PFSK-1 (cell line): Measurements from ENCODE around the gene NEK2.

ENCODE experiments used
- FOXP2 ChIP-seq: optimal IDR thresholded peaks from 2 replicates; pipeline ENCODE3; 2011; ENCODE audit warnings: borderline replicate concordance, control low read depth, inconsistent platforms; ENCODE audit not compliant: insufficient read depth; ENCODE audit errors: extremely low read length, extremely low read depth
- POLR2AphosphoS5 ChIP-seq: IDR thresholded peaks from 2 replicates; pipeline ENCODE4 v1.6.1; 2012; ENCODE audit warnings: low read depth, mild to moderate bottlenecking, control low read depth, low read length, moderate library complexity
- SIN3A ChIP-seq: IDR thresholded peaks from 2 replicates; pipeline ENCODE4 v1.6.1; 2012; ENCODE audit warnings: mild to moderate bottlenecking, low read length, moderate library complexity, borderline replicate concordance; ENCODE audit not compliant: insufficient read depth
- TAF1 ChIP-seq: IDR thresholded peaks from 2 replicates; pipeline ENCODE4 v1.6.1; 2012; ENCODE audit warnings: low read length, control low read depth, borderline replicate concordance; ENCODE audit not compliant: insufficient read depth
- TF ChIP-seq, protein P1 (sequence below), 2 experiments: IDR thresholded peaks; 2 replicates each; pipeline versions ENCODE4 v1.6.1 to v1.8.0; 2011 to 2012; ENCODE audit warnings: low read depth in 2 of 2, low read length in 2 of 2, control low read depth in 1 of 2, inconsistent platforms in 1 of 2, mild to moderate bottlenecking in 1 of 2, moderate library complexity in 1 of 2; ENCODE audit not compliant: insufficient read depth in 1 of 2

Gene NEK2

DNA sequence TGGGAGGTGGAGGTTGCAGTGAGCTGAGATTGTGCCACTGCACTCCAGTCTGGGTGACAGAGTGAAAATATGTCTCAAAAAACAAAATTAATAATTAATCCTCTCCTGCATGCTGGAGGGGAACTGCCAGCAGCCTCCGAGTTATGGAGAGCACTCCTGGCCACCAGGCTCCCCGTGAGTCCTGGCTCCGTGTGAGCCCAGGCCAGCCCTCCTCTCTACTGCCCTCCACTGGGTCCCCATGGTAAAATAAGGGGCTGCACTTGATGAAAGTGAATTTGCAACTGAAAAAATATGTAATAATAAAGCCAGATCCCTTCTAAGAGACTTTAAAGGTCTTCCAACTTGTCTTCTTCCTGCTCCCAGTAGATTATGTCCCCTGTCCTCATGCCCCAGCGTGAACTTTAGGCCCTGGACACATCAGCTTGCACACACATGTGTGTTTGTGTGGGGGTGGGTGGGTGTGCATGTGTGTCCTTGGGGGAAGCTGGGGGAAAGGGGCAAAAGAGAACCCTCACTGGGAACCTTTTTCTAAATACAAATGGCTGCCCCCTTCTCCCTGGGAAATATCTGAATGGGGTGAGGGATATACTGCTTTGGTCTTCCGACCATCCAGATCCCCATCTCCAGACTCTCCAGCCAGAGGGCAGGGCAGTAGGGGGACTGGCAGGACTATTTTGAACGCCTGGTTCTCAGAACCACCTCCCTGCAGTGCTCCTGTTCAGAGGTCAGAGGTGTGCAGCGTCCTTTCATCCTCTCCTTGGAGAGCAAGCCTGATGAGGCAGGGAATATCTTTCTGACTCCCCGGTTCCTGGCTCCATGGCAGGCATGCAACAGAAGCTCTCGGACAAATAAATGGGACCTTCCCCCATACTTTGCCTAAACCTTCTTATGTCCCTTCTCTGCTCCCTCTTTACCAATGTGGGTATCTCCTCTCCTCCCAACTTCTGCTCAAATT, 26.2 kb downstream of the NEK2 start:
- TF ChIP-seq TAF1 = no peak
- no peak for TF ChIP-seq FOXP2
- TF ChIP-seq, protein P1, sequence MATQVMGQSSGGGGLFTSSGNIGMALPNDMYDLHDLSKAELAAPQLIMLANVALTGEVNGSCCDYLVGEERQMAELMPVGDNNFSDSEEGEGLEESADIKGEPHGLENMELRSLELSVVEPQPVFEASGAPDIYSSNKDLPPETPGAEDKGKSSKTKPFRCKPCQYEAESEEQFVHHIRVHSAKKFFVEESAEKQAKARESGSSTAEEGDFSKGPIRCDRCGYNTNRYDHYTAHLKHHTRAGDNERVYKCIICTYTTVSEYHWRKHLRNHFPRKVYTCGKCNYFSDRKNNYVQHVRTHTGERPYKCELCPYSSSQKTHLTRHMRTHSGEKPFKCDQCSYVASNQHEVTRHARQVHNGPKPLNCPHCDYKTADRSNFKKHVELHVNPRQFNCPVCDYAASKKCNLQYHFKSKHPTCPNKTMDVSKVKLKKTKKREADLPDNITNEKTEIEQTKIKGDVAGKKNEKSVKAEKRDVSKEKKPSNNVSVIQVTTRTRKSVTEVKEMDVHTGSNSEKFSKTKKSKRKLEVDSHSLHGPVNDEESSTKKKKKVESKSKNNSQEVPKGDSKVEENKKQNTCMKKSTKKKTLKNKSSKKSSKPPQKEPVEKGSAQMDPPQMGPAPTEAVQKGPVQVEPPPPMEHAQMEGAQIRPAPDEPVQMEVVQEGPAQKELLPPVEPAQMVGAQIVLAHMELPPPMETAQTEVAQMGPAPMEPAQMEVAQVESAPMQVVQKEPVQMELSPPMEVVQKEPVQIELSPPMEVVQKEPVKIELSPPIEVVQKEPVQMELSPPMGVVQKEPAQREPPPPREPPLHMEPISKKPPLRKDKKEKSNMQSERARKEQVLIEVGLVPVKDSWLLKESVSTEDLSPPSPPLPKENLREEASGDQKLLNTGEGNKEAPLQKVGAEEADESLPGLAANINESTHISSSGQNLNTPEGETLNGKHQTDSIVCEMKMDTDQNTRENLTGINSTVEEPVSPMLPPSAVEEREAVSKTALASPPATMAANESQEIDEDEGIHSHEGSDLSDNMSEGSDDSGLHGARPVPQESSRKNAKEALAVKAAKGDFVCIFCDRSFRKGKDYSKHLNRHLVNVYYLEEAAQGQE (IDR thresholded peaks at IDR 0.05; ENCODE audit: insufficient read depth in 1 of 2, low read depth in 2 of 2, low read length in 2 of 2) = no peak
- TF ChIP-seq POLR2AphosphoS5 = no peak
- no peak for TF ChIP-seq SIN3A

DNA sequence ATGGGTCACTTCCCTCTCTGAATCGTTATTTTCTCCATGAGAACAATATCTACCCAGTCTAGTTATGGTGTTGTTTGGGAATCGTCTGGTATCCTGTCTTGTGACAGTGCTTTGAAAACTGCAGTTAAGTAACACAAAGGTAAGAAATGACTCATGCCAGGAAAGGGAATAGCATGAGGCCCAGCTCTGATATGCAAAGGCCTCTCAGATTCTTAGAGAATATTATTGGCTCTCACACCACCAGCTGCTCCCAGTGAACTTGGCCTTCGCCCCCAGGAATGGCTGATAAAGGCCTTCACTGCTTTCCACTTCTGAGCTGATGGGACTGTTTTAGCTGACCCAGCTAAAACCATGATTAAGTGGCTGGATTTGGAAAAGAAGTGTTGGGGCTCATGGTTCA, 27.1 kb downstream of the NEK2 start:
- no peak for TF ChIP-seq POLR2AphosphoS5
- TF ChIP-seq TAF1 = no peak
- TF ChIP-seq, protein P1 (IDR thresholded peaks at IDR 0.05; ENCODE audit: insufficient read depth in 1 of 2, low read depth in 2 of 2, low read length in 2 of 2) = no peak
- no peak for TF ChIP-seq FOXP2
- no peak for TF ChIP-seq SIN3A

DNA sequence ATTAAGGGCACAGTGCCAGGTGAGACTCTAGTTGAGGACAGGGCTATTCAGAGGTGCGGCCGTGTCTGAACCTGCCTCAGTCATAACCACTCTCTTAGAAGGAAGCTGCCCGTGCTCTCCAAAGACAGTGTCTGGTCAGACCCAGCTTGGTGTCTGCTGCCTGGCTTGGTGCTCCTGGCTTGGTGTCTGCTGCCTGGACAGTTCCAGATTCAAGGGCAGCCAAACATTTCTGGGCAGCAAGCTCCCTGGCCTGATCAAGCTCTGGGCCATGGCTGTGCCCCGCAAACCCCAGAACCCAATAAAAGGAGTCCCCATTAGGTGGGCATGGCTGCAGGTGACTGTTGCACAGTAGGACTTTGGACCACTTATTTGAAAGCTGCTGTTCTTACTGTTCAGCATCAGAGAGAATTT, 27.7 kb downstream of the NEK2 start:
- TF ChIP-seq POLR2AphosphoS5 (no peak), TAF1 (no peak), SIN3A (no peak), FOXP2 (no peak)
- TF ChIP-seq, protein P1 (IDR thresholded peaks at IDR 0.05; ENCODE audit: insufficient read depth in 1 of 2, low read depth in 2 of 2, low read length in 2 of 2) = no peak

DNA sequence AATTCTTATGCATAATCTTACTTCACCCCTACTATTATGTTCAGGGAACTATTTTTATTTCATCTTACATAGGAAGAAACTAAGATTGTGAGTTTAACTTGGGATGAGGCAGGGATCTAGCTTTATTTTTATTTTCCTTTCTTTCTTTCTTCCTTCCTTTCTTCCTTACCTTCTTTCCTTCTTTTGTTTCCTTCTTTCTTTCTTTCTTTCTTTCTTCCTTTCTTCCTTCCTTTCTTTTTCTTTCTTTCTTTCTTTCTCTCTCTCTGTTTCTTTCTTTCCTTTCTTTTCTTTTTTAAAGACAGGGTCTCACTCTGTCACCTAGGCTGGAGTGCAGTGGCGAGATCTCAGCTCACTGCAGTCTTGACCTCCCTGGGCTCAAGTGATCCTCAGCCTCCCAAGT, 28.9 kb downstream of the NEK2 start:
- no peak for TF ChIP-seq FOXP2
- TF ChIP-seq, protein P1 (IDR thresholded peaks at IDR 0.05; ENCODE audit: insufficient read depth in 1 of 2, low read depth in 2 of 2, low read length in 2 of 2) = no peak
- TF ChIP-seq POLR2AphosphoS5 = no peak

DNA sequence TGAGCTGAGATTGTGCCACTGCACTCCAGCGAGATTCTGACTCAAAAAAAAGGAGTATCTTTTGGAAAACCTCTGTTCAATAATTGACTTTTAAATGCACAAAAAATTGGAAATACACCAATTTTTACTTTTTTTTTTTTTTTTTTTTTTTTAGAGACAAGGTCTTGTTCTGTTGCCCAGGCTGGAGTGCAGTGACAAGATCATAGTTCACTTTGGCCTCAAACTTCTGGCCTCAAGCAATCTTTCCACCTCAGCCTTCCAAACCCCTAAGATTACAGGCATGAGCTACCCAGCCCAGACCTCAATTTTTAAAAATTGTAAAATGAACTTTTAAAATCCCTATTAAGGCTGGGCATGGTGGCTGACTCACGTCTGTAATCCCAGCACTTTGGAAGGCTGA, 30.8 kb downstream of the NEK2 start:
- no peak for TF ChIP-seq FOXP2
- no peak for TF ChIP-seq TAF1
- TF ChIP-seq SIN3A = no peak
